Left lung (tissue), 10 donors: Measurements from ENCODE around the gene TESK2. TPM values are rescaled to one million over a fixed set of nuclear protein-coding genes. Genes with fewer than 3 reads are reported as not detected.
"Not testable (repeated sequence)": the region's sequence is repeated elsewhere in the genome, so short reads cannot be mapped to it uniquely, and the experiment has no call there.

ENCODE experiments used
- ATAC-seq: fragments of 200-7000 bp; cut with Tn5 transposase; one replicate; pipeline ENCODE4 v1.9.1; 2020; ENCODE audit warnings: moderate library complexity
- DNase-seq, 4 donors: peaks; one replicate each; pipeline ENCODE4 v3.0.0-alpha.2; 2013 to 2020
- H3K27ac ChIP-seq, 2 donors: fragments of 200-600 bp; sonication (generic) in 1 of 2; one replicate each; pipeline versions ENCODE4 v1.5.0 to v1.8.0; 2020 to 2021
- H3K27me3 ChIP-seq, 2 donors: fragments of 200-600 bp; sonication (generic) in 1 of 2; one replicate each; pipeline versions ENCODE4 v1.5.0 to v1.8.0; 2020 to 2021
- H3K36me3 ChIP-seq, 2 donors: fragments of 200-600 bp; sonication (generic) in 1 of 2; one replicate each; pipeline versions ENCODE4 v1.5.0 to v1.8.0; 2020 to 2021
- H3K4me1 ChIP-seq, 2 donors: fragments of 200-600 bp; one replicate each; pipeline ENCODE4 v1.8.0; 2021
- H3K4me3 ChIP-seq, 2 donors: fragments of 200-600 bp; sonication (generic) in 1 of 2; one replicate each; pipeline versions ENCODE4 v1.5.0 to v1.8.0; 2020 to 2021; ENCODE audit warnings: mild to moderate bottlenecking in 1 of 2
- H3K9me3 ChIP-seq, 2 donors: fragments of 200-600 bp; sonication (generic) in 1 of 2; one replicate each; pipeline versions ENCODE4 v1.5.0 to v1.8.0; 2020 to 2021
- CTCF ChIP-seq, 2 donors: fragments of 200-600 bp; sonication (generic) in 1 of 2; IDR thresholded peaks; one replicate each; pipeline versions ENCODE4 v1.5.0 to v1.8.0; 2021; ENCODE audit warnings: antibody characterized with exemption in 2 of 2
- intact Hi-C, 2 donors: fragments of 100-400 bp; cut with DNase I; formaldehyde crosslinking; loops; one replicate each; pipeline versions ENCODE4 v1.11.2 to v1.14.2; 2022
- polyA plus RNA-seq, 6 donors: library from polyadenylated mRNA; unstranded; fragments of 120-200 nt; gene quantifications; one replicate each; pipeline ENCODE4 v1.2.1, GENCODE V29; 2013; ENCODE audit not compliant: insufficient read length in 6 of 6
- total RNA-seq, 2 donors: library from RNA; stranded (reverse); fragmentation: NEBNext Ultra II Directional; extraction: Animal tissue kit (Norgen Biotek cat#: 25700); gene quantifications; one replicate each; pipeline ENCODE4 v1.2.1, GENCODE V29; 2021
- donor health status: DM: no; HTN: yes; CAD: no.
- donor health status: DM: no; HTN: no; CAD: no.

Gene TESK2
- total and polyA plus RNA-seq, 8 donors = 4.3 to 12.5 (median 9.2) TPM

GRCh38 chr1:45386219-45386618 lies 104.7 kb downstream of the TESK2 start:
- DNase-seq (no peak), ATAC-seq (no peak)
- Histone ChIP-seq H3K27me3 (no peaks in the 10 kb centered on the region), H3K27ac (no peak overlapping the region), H3K4me1 (no peaks in the 10 kb centered on the region), H3K4me3 (no peak overlapping the region), H3K9me3 (no peaks in the 10 kb centered on the region), H3K36me3 (no peaks in the 10 kb centered on the region)
- no peak for TF ChIP-seq CTCF (IDR thresholded peaks at IDR 0.05)
- intact Hi-C loops = no loop called here

GRCh38 chr1:45385302-45385701 lies 105.7 kb downstream of the TESK2 start:
- TF ChIP-seq CTCF (IDR thresholded peaks at IDR 0.05) = no peak
- Histone ChIP-seq H3K4me1 (no peaks in the 10 kb centered on the region), H3K27me3 (no peaks in the 10 kb centered on the region), H3K4me3 (no peak overlapping the region), H3K36me3 (no peaks in the 10 kb centered on the region), H3K27ac (no peak overlapping the region), H3K9me3 (no peaks in the 10 kb centered on the region)
- no peak for ATAC-seq
- no peak for DNase-seq
- intact Hi-C loops = no loop called here

- ATAC-seq, intact Hi-C loops, H3K27ac ChIP-seq, H3K4me3 ChIP-seq, DNase-seq, H3K4me1 ChIP-seq, H3K27me3 ChIP-seq, H3K9me3 ChIP-seq, H3K36me3 ChIP-seq: not testable (repeated sequence)
These were observed 106.8 kb downstream of the TESK2 start for GRCh38 chr1:45384213-45384612.

- Histone ChIP-seq H3K9me3 (no peaks in the 10 kb centered on the region), H3K27me3 (no peaks in the 10 kb centered on the region), H3K27ac (no peak overlapping the region), H3K36me3 (no peaks in the 10 kb centered on the region), H3K4me1 (no peaks in the 10 kb centered on the region), H3K4me3 (no peak overlapping the region)
- intact Hi-C loops = no loop called here
- DNase-seq = peak in 1 of 4 donors; percentile 19
- ATAC-seq = no peak
- no peak for TF ChIP-seq CTCF (IDR thresholded peaks at IDR 0.05)
These were observed 107.8 kb downstream of the TESK2 start for GRCh38 chr1:45383191-45383590.

- no peaks in the 10 kb centered on the region for H3K4me1 ChIP-seq
- H3K4me3 ChIP-seq = no peak overlapping the region
- no peaks in the 10 kb centered on the region for H3K9me3 ChIP-seq
- H3K27me3 ChIP-seq = no peaks in the 10 kb centered on the region
- intact Hi-C loops = no loop called here
- ATAC-seq (no peak), DNase-seq (no peak)
- no peak overlapping the region for H3K27ac ChIP-seq
- TF ChIP-seq CTCF (IDR thresholded peaks at IDR 0.05) = no peak
- no peaks in the 10 kb centered on the region for H3K36me3 ChIP-seq
These were observed 109.7 kb downstream of the TESK2 start for GRCh38 chr1:45381243-45381642.

GRCh38 chr1:45380730-45381129 lies 110.2 kb downstream of the TESK2 start:
- TF ChIP-seq CTCF (IDR thresholded peaks at IDR 0.05) = no peak
- DNase-seq = no peak
- H3K27me3 ChIP-seq = no peaks in the 10 kb centered on the region
- H3K36me3 ChIP-seq = no peaks in the 10 kb centered on the region
- H3K27ac ChIP-seq = no peak overlapping the region
- no peak overlapping the region for H3K4me3 ChIP-seq
- no peak for ATAC-seq
- intact Hi-C loops = no loop called here
- H3K9me3 ChIP-seq = no peaks in the 10 kb centered on the region
- H3K4me1 ChIP-seq = no peaks in the 10 kb centered on the region
